SHP77 (cell line): Measurements from ENCODE around the gene MCAM.

Experiments
- DNase-seq, 2 experiments: peaks; one replicate each; lab custom pipeline; 2025; lab: John Stamatoyannopoulos, UW

The MCAM gene

DNA sequence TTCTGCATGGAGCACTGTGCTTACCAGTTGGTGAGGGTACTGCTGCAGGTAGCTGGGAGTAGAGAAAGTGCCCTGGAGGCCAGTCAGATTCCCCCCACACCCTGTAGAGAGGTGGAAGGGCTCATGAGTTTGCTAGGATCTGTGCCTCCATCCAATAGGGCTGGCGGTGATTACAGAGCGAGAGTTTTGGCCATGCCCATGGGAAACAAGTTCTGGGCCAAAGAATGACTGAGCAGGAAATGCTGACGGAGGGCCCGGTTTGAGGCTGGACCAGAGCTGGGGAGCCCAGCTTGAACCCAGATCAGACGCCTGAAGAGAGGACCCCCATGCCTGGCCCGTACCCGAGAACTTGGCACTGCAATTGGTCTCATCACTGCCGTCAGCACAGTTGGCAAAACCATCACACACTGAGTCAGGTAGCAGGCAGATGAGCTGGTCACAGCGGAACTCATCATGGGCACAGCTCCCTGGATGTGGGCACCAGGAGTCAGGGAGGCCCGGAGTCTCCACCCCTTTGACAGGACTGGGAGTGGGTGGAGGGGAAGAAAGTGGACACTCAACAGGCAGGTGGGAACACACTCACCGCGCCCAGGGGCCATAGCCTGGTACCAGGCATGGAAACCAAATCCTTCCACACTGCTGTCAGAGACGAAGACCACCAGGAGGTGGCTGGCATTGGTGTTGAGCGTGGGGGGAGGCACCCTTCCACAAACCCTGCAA is 27.5 kb upstream of the MCAM start:
- no peak for DNase-seq

DNA sequence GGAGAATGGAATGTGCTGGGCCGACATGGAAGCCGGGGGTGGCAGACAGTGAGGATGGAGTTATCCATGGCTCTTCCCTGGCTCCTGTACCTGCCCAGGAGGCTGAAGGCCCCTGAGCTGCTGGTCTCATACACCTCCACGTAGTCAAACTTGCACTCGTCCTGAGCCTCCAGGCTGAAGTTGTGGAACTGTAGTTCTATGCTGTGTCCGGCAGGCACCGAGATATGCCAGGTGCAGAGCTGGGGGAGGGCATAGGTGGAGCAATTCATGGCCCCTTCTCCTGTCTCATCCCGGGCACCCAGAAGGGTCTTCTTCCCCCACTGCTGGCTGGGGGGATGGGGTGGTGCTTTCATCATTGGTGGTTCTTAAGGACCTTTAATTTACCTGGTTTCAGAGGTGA is 26.8 kb upstream of the MCAM start:
- no peak for DNase-seq

DNA sequence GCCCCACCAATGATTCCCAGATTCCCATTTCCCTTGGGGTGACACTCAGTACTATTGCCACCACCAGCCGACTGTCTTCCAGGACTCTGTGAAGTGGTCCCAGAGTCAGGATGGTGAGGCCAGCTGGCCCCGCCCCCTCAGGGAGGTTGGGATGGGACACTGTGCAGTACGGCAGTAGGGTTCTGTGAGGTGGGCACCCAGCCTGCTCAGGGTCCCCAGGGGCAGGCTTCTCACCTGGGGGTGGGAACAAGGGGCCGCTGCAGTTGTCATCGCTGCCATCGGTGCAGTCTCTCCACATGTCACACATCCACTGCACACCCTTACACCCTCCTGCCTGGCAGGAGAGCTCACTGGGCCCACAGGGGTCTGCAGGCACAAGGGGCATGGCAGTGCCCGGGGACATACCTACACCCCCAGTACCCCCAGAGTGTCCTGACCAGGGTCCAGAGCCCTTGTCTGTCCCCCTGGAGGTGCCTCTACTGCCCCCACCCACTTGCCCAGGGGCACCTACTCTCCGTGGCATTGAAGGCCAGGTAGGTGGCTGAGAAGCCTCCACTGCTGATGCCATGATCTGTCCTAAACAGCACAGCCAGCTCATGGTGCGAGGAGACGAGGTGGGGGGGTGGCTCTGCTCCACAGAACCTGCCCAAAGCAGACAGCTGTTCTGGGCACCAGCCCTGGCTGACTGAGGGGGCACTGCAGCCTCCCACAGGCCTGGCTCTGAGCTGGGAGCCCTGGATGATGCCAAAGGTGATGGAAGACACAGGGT is 25.6 kb upstream of the MCAM start:
- DNase-seq: no peak

DNA sequence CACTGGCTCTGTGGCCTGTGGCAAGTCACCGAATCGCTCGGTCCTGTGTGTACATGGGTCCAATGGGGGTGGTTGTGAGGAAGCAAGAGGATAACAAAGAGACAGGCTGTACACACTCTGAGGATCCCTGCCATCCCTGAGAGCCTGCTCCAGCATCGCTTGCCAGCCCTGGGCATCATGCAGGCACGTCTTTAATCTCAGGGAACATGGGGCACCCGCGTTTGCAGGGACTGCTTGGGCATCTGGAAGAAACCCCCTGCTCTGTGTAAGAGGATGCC is 25.0 kb upstream of the MCAM start:
- no peak for DNase-seq

DNA sequence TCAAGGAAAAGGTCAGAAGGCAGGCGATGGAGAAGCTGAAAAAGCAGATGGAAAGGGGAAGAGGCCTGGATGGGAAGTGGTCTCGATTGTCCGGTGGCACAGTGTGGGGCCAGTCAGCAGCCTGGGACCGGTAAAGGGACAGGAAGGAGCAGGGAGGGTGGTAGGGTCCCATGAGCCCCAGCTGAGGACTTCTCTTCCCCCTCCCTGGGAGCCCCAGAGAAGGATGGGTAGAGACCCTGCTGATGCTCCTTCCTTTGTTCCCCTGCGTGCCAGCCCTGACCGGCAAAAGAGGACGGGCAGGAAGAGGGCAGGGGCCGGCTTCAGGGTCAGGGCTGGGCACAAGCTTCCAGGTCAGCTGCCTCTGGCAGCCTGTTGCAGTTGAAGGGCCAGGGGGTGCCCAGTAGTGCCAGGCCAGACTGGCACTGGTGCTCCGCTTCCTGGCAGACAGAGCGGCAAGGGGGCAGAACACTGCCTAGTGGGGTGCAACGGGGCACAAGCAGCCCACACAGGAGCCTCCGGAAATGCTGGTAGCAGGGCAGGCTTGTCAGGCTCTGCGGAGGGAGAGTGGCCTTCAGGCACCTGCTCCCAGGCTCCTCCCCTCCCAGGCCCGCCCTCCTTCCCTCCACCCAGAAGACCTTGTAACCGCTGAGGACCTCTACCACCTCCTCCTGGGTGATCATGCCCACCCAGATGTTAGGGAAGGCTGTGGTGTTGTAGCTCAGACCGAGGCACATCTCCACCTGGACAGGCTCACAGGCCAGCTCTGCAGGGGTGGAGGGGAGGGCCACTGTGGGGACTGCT is 24.5 kb upstream of the MCAM start:
- DNase-seq: no peak

DNA sequence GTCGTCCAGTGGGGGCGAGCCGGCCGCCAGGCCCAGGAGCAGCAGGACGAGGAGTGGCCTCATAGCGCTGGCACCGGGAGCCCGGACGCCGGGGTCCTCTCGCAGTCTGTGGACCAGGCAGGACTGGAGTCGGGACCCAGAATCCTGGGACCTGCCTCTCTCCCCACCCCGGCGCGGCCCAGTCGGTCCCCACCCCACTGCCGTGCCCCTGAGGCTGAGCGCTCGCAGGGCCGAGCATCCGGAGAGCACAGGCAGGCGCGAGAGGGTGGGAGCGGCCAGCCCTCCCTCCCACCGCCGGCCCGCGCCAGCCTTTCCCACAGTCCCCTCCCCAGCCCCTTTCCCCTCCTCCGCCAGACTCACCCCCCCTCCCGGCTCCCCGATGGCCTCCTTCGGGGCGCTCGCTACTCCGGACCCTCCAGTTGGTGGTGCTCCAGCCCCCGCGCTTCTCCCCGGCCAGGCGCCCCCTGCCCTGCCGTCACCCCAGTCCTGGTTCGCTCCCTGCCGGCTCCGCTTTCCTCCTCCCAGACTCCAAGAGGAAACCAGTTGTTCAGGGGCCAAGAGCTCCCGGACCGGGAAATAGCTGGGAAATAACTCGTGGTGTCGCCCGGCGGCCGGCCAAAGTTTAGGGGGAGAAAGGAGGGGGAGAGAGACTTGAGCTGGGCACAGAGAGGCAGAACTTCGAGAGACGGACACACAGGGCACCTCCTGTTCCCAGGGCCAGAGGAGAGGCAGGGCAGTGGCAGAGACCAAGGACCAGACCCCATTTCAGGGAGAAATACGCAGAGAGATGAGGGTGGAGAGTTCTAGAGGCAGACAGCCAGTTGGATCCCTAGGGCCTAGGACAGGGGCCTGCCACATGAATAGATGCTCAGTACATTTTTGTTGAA is 23.6 kb upstream of the MCAM start, which contains the start of gene C1QTNF5:
Gene C1QTNF5, minus strand, starts transcription at position 549 of the 887 bp plus-strand sequence. Its CDS starts 486 bp downstream, at position 63.
- no peak for DNase-seq

DNA sequence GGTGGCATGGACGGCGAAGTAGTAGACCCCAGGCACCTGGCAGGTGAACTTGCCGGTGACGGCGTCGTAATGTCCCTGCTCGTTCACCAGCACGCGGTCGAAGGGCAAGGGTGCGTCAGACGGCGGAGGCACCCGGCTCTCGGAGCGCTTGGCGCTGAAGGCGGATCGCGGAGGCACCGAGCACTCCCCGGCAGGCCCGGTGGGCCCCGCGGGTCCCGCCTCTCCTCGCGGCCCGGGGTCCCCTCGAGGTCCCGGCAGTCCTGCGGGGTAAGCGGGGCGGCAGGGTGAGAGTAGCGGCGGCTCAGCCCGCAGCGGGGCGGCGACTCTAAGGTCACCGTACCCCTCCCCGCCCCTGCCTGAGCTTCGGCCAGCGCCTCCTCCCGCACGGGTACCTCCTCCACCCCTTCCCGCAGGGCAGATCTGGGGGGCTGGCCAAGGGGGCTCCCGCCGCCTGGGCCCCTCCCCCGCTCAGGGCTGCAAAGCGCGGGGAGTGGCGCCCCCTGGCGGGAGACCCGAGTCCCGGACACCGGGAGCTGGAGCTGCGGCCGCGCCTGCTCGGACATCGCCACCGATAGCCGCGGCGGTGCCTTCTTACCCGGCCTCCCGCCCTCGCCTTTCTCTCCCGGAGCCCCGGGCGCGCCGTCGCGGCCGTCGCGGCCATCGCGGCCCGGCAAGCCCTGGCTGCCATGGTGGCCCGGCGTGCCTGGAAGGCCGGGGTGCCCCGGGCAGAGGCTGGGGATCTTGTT is 22.8 kb upstream of the MCAM start:
- peak in 1 of 2 experiments; percentile 40 for DNase-seq

DNA sequence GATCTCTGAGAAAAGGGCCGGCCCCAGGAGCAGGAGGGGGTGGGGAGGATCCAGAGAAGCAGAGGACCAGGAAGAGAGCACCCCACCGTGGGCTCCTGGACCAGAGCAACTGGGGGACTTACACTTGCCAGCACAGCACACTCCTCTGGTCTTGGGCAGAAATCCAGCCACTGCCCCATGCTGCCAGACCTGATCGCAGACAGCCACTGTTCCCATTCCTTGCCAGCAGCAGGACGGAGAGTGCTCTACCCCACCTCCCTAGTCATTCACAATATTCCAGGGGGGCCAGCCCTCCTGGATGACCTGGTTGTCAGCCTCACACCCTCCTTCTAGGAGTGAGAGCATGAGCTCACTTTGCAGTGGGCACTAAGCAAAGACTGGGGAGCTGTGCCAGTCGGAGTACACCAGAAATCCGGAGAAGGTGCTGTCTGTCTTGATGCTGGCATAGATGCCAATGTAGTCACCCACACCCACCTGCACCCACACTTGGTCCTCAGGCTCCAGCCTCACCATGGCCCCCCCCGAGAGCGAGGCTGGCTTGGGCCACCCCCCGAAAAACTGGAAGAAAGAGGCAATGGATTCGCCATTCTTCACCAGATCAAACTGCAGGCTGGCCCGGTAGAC is 22.1 kb upstream of the MCAM start:
- DNase-seq: no peak

DNA sequence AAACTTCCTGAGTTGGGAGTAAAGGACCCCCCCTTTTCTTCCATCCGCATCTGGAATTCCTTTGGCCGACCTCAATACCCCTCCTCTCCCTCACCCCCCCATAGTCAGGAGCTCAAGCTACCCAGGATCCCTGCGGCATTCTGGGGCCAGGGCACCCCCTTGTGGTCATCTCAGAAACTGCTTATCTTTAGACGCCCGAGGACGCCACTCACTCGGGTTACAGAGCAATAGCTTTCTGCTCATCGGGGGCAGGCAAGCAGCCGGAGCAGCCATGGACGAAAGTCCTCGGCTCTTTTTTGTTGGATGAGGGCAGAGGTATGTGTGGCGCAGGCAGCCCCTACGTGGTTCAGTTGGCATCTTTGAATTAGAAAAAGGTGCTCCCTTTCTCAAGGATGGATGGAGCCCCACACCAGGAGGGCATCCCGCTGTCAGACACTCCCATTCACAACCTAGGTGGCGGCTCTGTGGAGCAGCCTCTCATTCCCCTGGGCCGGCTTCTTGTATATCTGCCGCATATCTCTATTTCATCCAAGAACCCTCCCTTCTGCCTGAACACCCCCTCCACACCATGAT is 21.5 kb upstream of the MCAM start:
- DNase-seq: peak; percentile 44 to 58

DNA sequence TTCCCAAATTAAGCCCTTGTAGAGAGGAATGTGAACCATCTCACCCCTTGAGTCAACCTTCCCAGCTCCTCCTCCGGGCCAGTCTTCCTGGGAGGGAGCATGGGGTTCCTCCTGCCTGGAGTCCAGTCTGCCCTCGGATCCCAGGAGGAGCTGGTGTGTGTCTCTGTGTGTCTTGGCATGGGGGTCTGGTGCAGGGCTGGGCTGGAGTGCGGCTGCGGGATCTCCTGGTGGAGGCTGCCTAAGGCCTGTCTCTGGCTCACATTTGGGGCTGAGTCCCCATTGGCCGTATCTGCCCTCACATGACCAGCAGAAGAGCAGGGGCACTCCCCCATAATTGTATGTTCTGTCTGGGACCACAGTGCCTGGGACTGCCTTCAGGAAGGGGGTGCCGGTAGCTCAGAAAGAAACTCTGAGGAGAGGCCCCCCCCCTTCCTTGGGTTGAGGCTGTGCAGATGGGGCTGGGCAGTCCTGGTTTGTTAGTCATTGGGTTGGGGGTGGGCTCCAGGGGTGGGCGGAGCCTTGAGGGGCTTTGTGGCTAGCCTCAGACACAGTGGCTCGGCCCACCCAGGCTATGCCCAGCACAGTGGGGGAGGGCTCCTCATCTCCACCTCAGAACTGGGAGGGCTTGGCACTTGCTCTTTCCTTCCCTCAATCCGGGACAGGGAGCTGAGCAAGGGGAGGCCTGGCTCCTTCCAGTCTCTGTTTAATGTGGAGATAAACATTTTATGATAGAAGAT is 20.8 kb upstream of the MCAM start:
- DNase-seq: no peak

DNA sequence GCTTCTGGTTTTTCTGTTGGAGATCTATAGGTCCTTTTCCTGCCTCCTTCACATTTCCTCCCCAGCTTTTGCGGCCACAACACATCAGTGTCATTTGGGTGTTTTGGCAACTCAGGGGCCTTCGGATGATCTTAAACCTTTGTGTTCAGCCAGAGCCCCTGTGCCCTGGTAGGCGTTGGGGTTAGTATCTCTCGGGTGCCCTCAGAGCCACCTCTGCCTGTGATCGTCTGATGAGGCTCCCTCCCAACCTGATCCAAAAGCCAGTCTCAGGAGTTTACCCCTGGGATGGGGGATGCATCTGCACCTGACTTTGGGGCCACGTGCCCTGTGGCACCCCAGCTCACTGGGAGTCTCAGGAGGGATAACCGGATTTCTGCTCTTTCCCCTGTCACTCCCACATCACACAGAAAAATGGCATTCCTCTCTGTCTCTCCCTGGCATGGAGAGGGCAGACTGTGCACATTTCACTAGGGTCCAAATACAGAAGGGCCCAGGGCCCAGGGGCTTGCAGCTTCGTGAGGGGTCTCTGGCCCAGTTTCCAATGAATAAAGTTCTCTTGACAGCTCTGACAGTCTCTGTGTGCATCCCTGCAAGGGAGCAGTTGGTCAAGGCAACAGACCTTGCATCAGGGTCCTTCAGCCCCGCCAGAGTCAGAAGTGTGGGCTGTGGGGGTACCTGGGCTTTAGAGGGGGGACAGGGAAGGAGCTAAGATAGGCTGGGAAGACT is 20.0 kb upstream of the MCAM start:
- DNase-seq: no peak

DNA sequence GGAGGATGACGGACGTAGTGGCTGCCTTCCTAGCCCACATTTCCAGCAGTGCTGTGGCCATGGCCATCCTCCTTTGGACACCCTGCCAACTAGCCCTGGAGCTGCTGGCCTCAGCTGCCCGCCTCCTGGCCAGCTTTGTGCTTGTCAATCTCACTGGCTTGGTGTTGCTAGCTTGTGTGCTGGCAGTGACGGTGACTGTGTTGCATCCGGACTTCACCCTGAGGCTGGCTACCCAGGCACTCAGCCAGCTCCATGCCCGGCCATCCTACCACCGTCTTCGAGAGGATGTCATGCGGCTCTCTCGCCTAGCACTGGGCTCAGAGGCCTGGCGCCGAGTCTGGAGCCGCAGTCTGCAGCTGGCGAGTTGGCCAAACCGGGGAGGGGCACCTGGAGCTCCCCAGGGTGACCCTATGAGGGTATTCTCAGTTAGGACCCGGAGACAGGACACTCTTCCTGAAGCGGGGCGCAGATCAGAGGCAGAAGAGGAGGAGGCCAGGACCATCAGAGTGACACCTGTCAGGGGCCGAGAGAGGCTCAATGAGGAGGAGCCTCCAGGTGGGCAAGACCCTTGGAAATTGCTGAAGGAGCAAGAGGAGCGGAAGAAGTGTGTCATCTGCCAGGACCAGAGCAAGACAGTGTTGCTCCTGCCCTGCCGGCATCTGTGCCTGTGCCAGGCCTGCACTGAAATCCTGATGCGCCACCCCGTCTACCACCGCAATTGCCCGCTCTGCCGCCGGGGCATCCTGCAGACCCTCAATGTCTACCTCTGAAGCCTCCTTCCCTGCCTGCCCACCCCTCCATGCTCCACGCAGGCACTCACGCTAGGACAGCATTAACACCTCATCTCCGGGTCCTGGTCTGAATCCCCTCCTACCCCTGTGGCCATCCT is 19.0 kb upstream of the MCAM start:
- no peak for DNase-seq

DNA sequence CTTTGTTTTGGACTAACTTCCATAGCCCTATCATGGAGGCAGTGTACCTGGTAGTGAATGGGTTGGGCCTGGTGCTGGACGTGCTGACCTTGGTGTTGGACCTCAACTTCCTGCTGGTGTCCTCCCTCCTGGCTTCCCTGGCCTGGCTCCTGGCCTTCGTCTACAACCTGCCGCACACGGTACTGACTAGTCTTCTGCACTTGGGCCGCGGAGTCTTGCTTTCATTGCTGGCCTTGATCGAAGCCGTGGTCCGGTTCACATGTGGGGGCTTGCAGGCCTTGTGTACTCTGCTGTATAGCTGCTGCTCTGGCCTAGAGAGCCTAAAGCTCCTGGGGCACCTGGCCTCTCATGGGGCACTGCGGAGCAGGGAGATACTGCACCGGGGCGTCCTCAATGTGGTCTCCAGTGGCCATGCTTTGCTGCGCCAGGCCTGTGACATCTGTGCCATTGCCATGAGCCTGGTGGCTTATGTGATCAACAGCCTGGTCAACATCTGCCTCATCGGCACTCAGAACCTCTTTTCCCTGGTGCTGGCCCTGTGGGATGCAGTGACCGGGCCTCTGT is 18.2 kb upstream of the MCAM start:
- no peak for DNase-seq

DNA sequence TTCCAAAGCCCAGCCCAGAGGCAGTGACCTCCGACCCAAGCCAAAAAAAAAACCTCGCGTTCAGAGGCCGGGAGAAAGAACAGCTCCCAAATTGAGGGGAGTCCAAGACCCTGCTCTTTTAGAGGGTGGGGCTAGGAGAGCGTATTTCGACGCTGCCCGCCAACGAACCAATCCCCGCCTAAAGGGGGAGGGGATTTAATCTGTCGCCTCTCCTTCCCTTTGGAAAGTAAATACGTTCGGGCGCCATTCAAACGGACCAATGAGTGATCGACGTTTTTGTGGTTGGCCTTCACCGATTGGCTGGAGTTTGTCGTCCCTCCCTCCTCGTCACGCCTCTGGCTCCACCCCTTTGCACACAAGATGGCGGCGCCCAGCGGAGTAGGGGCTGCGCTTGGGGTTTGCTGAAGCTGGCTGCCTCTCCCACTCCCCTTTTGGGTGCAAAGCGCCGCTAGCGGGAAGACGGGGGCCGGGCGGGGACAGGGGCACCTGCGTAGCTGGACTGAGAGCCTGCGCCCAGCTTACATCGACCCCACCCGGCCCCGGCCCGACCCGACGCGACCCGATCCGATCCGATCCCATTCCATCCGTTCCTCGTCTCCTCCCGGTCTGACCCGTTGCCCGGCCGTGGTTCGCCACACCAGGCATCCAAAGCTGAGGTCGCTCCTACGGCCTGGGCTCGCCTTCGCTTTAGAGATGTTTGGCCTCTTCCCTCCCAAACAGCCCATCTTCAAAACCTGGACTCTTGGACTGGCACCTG is 17.4 kb upstream of the MCAM start, which contains the start of gene RNF26:
Gene RNF26, plus strand, starts transcription at position 354 of the 757 bp plus-strand sequence. CDS start 596 bp downstream, outside the sequence.
- DNase-seq: peak; percentile 96

DNA sequence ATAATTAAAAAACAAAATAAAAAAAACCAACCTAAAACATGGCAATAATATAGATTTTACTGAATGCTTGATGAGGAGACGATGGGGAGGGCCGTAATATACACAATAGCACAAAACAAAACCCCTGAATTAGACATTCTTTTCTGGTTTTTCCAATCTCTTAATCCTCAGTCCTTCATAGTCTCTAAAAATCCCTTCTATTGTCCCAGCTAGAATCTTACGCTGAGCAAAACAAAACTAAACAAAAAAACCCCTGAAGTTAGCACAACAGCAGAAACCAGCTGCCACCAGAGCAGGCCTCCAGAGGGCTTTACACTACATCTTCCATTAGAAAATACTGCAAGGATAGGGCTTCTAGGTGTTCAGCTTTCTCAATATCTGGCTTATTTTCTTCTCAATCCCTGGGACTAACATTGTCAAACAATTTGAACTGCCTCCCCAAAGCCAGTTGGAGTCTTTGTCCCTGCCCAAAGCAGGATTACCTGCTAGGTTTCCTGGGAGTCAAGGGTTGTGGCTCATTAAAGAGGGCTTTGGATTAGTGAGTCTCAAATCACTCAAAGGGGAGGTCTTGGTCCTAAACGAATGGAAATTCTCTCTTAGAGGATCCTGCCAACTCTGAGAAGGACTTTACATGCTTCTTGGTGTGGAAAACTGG is 15.3 kb upstream of the MCAM start:
- DNase-seq: no peak

DNA sequence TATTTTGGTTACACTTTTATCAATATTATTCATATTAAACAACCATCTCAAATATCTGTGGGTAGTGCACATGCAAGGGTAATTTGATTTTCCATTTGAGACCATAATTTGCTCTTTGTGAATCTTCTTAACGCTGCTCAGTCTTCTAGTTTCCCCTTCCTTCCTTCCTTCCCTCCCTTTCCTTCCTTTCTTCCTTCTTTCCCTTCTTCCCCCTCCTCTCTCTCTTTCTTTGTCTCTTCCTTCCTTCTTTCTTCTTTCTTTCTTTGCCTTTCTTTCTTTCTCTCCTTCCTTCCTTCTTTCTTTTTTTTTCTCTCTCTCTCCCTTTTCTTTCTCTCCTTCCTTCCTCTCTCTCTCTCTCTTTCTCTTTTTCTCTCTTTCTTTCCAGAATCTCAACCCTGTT is 13.3 kb upstream of the MCAM start:
- no peak for DNase-seq
